Right lobe of liver (tissue), 6 donors: Measurements from ENCODE around the gene PGAP6. TPM values are rescaled to one million over a fixed set of nuclear protein-coding genes. Genes with fewer than 3 reads are reported as not detected.

Experiments
- ATAC-seq, 4 donors: fragments of 200-7000 bp; cut with Tn5 transposase; one replicate each; pipeline ENCODE4 v1.9.1; 2020; ENCODE audit warnings: mild to moderate bottlenecking in 4 of 4, moderate library complexity in 4 of 4
- DNase-seq, 3 donors: peaks; one replicate each; pipeline ENCODE4 v3.0.0-alpha.2; 2020
- H3K27ac ChIP-seq, 3 donors: fragments of 200-600 bp; one replicate each; pipeline ENCODE4 v1.8.0; 2022
- H3K27me3 ChIP-seq, 2 donors: fragments of 200-600 bp; one replicate each; pipeline ENCODE4 v1.8.0; 2022
- H3K36me3 ChIP-seq, 4 donors: fragments of 200-600 bp; sonication (generic) in 1 of 4; one replicate each; pipeline versions ENCODE4 v1.5.1 to v1.8.0; 2017 to 2022; ENCODE audit warnings: control low read depth in 1 of 4
- H3K4me1 ChIP-seq, 4 donors: fragments of 200-600 bp; sonication (generic) in 1 of 4; one replicate each; pipeline versions ENCODE4 v1.5.1 to v1.8.0; 2017 to 2022; ENCODE audit warnings: control low read depth in 1 of 4
- H3K4me3 ChIP-seq, 3 donors: fragments of 200-600 bp; one replicate each; pipeline ENCODE4 v1.8.0; 2022
- H3K9me3 ChIP-seq, 4 donors: fragments of 200-600 bp; sonication (generic) in 1 of 4; one replicate each; pipeline versions ENCODE4 v1.5.1 to v1.8.0; 2017 to 2022; ENCODE audit warnings: control low read depth in 1 of 4
- POLR2A ChIP-seq: fragments of 450-650 bp; IDR thresholded peaks from one replicate; pipeline ENCODE4 v1.6.1; 2017; ENCODE audit warnings: antibody characterized with exemption, mild to moderate bottlenecking
- WGBS: methylation state at CpG from one replicate; pipeline ENCODE4 v1.1.6; 2018; ENCODE audit warnings: low coverage, low lambda C conversion rate; ENCODE audit not compliant: insufficient coverage; ENCODE audit errors: missing lambda C conversion rate; 5-methylcytosine and 5-hydroxymethylcytosine counted together
- intact Hi-C, 2 donors: fragments of 100-400 bp; cut with DNase I; formaldehyde crosslinking; loops; one replicate each; pipeline versions ENCODE4 v1.11.2 to v1.14.1; 2022
- total RNA-seq, 6 experiments: library from RNA; depleted of rRNA in 2 of 6; stranded (reverse); fragments of >200 nt in 2 of 6; fragmentation: NEBNext Ultra II Directional in 3 of 6; extraction: Animal tissue kit (Norgen Biotek cat#: 25700) in 3 of 6; gene quantifications; one replicate each; pipeline versions ENCODE4 v1.1.0 to v1.2.4, GENCODE V29; 2016 to 2023
- TF ChIP-seq, protein P1 (sequence below), 4 donors: fragments of 200-600 bp in 3 of 4; fragments of 450-650 bp in 1 of 4; IDR thresholded peaks; one replicate each; pipeline versions ENCODE4 v1.5.1 to v1.8.0; 2016 to 2022; ENCODE audit warnings: antibody characterized with exemption in 4 of 4, mild to moderate bottlenecking in 2 of 4
- donor health status: DM: no; HTN: yes; CAD: no.
- donor health status: DM: no; HTN: no; CAD: no.
- donor health status: DM: no; HTN: no; CAD: no.
- donor health status: DM: no; HTN: yes; CAD: no.
- donor health status: DM: no; HTN: yes; CAD: no.

The PGAP6 gene
- total RNA-seq, 6 experiments from 2014 or later, result 24.3 to 44.6 (median 28.0) TPM

GRCh38 chr16:426115-426905 lies 44.5 kb upstream of the PGAP6 start:
- DNase-seq, result peak in 2 of 3 donors; percentile 37 to 47
- no peaks in the 10 kb centered on the region for H3K36me3 ChIP-seq

DNA sequence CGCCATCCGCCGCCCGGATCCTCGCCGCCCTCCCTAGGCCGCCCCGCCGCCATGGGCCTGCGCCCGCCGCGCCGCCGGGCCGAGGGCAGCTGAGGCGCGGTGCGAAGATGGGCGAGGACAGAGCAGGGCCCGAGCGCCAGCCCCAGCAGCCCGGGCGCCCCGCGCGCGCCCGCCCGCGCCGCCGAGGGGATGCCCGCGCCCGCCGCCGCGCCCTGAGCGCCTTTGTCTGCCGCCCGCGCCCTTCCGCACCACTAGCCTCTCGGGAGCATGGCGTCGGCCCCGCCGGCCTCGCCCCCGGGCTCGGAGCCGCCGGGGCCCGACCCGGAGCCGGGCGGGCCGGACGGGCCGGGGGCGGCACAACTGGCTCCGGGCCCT lies 43.9 kb upstream of the PGAP6 start:
- DNase-seq (no peak), ATAC-seq (no peak)
- Histone ChIP-seq H3K27ac (peak overlapping the region; percentile 79 to 92 (median 91)), H3K27me3 (no peaks in the 10 kb centered on the region), H3K4me3 (peak overlapping the region; percentile 61 to 75 (median 62)), H3K4me1 (peaks cover 0 to 31% (median 0%) of the 10 kb centered on the region in 4 donors), H3K36me3 (no peaks in the 10 kb centered on the region), H3K9me3 (no peaks in the 10 kb centered on the region)
- no CpG with 5 or more reads among the region's 63 CpGs for WGBS
- intact Hi-C loops, result no loop called here
- TF ChIP-seq POLR2A, result no peak
- TF ChIP-seq, protein P1, sequence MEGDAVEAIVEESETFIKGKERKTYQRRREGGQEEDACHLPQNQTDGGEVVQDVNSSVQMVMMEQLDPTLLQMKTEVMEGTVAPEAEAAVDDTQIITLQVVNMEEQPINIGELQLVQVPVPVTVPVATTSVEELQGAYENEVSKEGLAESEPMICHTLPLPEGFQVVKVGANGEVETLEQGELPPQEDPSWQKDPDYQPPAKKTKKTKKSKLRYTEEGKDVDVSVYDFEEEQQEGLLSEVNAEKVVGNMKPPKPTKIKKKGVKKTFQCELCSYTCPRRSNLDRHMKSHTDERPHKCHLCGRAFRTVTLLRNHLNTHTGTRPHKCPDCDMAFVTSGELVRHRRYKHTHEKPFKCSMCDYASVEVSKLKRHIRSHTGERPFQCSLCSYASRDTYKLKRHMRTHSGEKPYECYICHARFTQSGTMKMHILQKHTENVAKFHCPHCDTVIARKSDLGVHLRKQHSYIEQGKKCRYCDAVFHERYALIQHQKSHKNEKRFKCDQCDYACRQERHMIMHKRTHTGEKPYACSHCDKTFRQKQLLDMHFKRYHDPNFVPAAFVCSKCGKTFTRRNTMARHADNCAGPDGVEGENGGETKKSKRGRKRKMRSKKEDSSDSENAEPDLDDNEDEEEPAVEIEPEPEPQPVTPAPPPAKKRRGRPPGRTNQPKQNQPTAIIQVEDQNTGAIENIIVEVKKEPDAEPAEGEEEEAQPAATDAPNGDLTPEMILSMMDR (IDR thresholded peaks at IDR 0.05), result no peak

More at GRCh38 chr16:426115-426905, 44.5 kb upstream of the PGAP6 start:
- intact Hi-C loops, result no loop called here
- Histone ChIP-seq H3K4me3 (peak overlapping the region; percentile 58 to 75 (median 67)), H3K27ac (no peak overlapping the region), H3K9me3 (no peaks in the 10 kb centered on the region), H3K4me1 (peaks cover 0 to 31% (median 0%) of the 10 kb centered on the region in 4 donors), H3K27me3 (no peaks in the 10 kb centered on the region)
- 20% methylated on average over 2 of the region's 97 CpGs for WGBS
- no peak for TF ChIP-seq POLR2A
- TF ChIP-seq, protein P1 (IDR thresholded peaks at IDR 0.05), result no peak
- ATAC-seq, result peak in 3 of 4 donors; percentile 2 to 17 (median 4)

GRCh38 chr16:425082-425718 lies 43.4 kb upstream of the PGAP6 start, which contains the start of gene RAB11FIP3:
Gene RAB11FIP3, plus strand, starts transcription at chr16:425649. Its CDS starts 358 bp downstream, at chr16:426007.
- H3K4me1 ChIP-seq, result peaks cover 0 to 31% (median 0%) of the 10 kb centered on the region in 4 donors
- H3K4me3 ChIP-seq, result peak within 1 kb of the TSS; percentile 61 to 75 (median 67)
- no peaks in the 10 kb centered on the region for H3K27me3 ChIP-seq
- DNase-seq (peak; percentile 83 to 85 (median 84)), ATAC-seq (peak; percentile 83 to 92 (median 88))
- intact Hi-C loops, result no loop called here
- H3K27ac ChIP-seq, result peak within 1 kb of the TSS; percentile 79 to 92 (median 91)
- H3K36me3 ChIP-seq, result no peaks in the 10 kb centered on the region
- 0% methylated on average over 3 of the region's 77 CpGs for WGBS
- no peaks in the 10 kb centered on the region for H3K9me3 ChIP-seq
- TF ChIP-seq POLR2A, result peak; percentile 89
- TF ChIP-seq, protein P1 (IDR thresholded peaks at IDR 0.05), result peak in 3 of 4 donors; percentile 3 to 22 (median 21)

DNA sequence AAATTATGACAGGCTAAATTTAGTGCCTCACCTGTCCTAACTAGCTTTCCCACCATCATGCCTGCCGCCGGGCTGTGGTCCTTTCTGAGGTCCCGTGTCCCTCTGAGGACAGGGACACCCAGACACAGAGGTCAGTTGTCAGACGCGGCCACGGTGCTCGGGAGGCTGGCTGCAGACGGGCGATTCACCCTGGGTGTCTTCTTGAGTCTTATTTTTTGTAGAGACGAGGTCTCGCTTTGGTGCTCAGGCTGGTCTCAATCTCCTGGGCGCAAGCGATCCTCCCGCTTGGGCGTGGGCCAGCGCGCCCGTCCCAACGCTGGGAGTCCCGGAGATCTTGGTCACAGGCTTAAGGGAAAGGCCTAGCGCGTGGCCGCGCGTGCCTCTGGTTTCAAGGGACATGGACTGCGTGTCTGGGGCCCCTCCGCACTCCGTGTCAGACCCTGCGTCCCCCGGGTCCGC lies 42.9 kb upstream of the PGAP6 start:
- WGBS, result 12% methylated on average over 10 of the region's 31 CpGs
- peak; percentile 31 to 64 (median 56) for ATAC-seq
- Histone ChIP-seq H3K27me3 (no peaks in the 10 kb centered on the region), H3K27ac (peak overlapping the region; percentile 79 to 92 (median 91)), H3K36me3 (no peaks in the 10 kb centered on the region), H3K9me3 (no peaks in the 10 kb centered on the region), H3K4me1 (peaks cover 0 to 30% (median 0%) of the 10 kb centered on the region in 4 donors), H3K4me3 (peak overlapping the region; percentile 61 to 75 (median 62))
- intact Hi-C loops, result no loop called here
- TF ChIP-seq, protein P1 (IDR thresholded peaks at IDR 0.05), result no peak
- TF ChIP-seq POLR2A, result no peak
- peak in 2 of 3 donors; percentile 43 to 58 for DNase-seq
